MM.1S (cell line): Measurements from ENCODE around the gene CFAP99.
"Not testable (repeated sequence)": the region's sequence is repeated elsewhere in the genome, so short reads cannot be mapped to it uniquely, and the experiment has no call there.

ENCODE experiments used
- DNase-seq: peaks from one replicate; pipeline ENCODE4 v3.0.0-alpha.2; 2015
- H2AFZ ChIP-seq: fragments of 300-600 bp; sonication (generic); 2 replicates; pipeline ENCODE4 v1.6.0; 2016; ENCODE audit warnings: antibody characterized with exemption, low read length
- H3F3A ChIP-seq: fragments of 300-600 bp; sonication (generic); 2 replicates; pipeline ENCODE4 v1.6.1; 2016; ENCODE audit warnings: mild to moderate bottlenecking, antibody characterized with exemption, low read length, moderate library complexity, mixed read lengths; ENCODE audit not compliant: insufficient read depth
- H3K27ac ChIP-seq: fragments of 300-600 bp; sonication (generic); 2 replicates; pipeline ENCODE4 v1.5.1; 2016; ENCODE audit warnings: mild to moderate bottlenecking, low read length
- H3K27me3 ChIP-seq: fragments of 300-600 bp; sonication (generic); replicated peaks from 2 replicates; pipeline ENCODE4 v1.6.0; 2016; ENCODE audit warnings: low read length; ENCODE audit not compliant: insufficient read depth
- H3K36me3 ChIP-seq: fragments of 300-600 bp; sonication (generic); replicated peaks from 2 replicates; pipeline ENCODE4 v1.6.1; 2016; ENCODE audit warnings: mild to moderate bottlenecking, low read length, mixed read lengths; ENCODE audit not compliant: insufficient read depth
- H3K4me1 ChIP-seq: fragments of 300-600 bp; sonication (generic); 2 replicates; pipeline ENCODE4 v1.6.1; 2016; ENCODE audit warnings: low read length, mixed read lengths
- H3K4me2 ChIP-seq: fragments of 300-600 bp; sonication (generic); 2 replicates; pipeline ENCODE4 v1.6.0; 2016; ENCODE audit warnings: low read depth, low read length
- H3K4me3 ChIP-seq: fragments of 300-600 bp; sonication (generic); 2 replicates; pipeline ENCODE4 v1.5.1; 2016; ENCODE audit warnings: low read length, mixed read lengths
- H3K79me2 ChIP-seq: fragments of 300-600 bp; sonication (generic); 2 replicates; pipeline ENCODE4 v1.6.1; 2016; ENCODE audit warnings: mixed run types, low read length, mixed read lengths
- H3K9ac ChIP-seq: fragments of 300-600 bp; sonication (generic); 2 replicates; pipeline ENCODE4 v1.6.1; 2016; ENCODE audit warnings: low read length, mixed read lengths
- H3K9me2 ChIP-seq: fragments of 300-600 bp; sonication (generic); replicated peaks from 2 replicates; pipeline ENCODE4 v1.6.1; 2016; ENCODE audit warnings: mild to moderate bottlenecking, low read length, mixed read lengths; ENCODE audit not compliant: insufficient read depth
- H3K9me3 ChIP-seq: fragments of 300-600 bp; sonication (generic); replicated peaks from 2 replicates; pipeline ENCODE4 v1.6.1; 2016; ENCODE audit warnings: mild to moderate bottlenecking, low read length, mixed read lengths; ENCODE audit not compliant: insufficient read depth
- H4K20me1 ChIP-seq: fragments of 300-600 bp; sonication (generic); 2 replicates; pipeline ENCODE4 v1.6.1; 2016; ENCODE audit warnings: mild to moderate bottlenecking, low read length, moderate library complexity, mixed read lengths; ENCODE audit not compliant: insufficient read depth
- EZH2 ChIP-seq: fragments of 300-600 bp; sonication (generic); optimal IDR thresholded peaks from 2 replicates; pipeline ENCODE3; 2017; ENCODE audit warnings: low read depth, mild to moderate bottlenecking, antibody characterized with exemption, low read length, mixed read lengths
- EZH2phosphoT487 ChIP-seq: fragments of 300-600 bp; sonication (generic); IDR thresholded peaks from 2 replicates; pipeline ENCODE4 v1.6.1; 2018; ENCODE audit warnings: antibody characterized with exemption, low read length
- TF ChIP-seq, protein P1 (sequence below): fragments of 300-600 bp; sonication (generic); IDR thresholded peaks from 2 replicates; pipeline ENCODE4 v1.5.1; 2016; ENCODE audit warnings: antibody characterized with exemption, low read length, mixed read lengths

Gene CFAP99

DNA sequence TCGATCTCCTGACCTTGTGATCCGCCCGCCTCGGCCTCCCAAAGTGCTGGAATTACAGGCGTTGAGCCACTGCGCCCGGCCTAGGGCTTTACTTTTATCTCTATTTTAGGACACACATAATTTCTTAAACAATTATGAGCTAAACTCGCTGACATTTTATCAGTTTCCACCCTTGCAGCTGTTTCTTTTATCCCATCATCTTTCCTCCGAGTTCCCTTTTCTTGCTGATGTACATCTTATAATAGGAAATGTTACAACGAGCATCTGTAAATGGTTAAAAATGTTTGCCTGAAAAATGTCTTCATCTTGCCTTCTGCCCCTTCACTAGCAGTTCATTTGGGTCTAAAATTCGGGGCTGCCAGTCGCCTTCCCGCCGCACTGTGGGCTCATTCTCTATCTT, 41.5 kb upstream of the CFAP99 start:
- no peak for DNase-seq
- H3K36me3 ChIP-seq = no peaks in the 10 kb centered on the region
- no peaks in the 10 kb centered on the region for H4K20me1 ChIP-seq
- H3K4me2 ChIP-seq = no peak overlapping the region
- no peak overlapping the region for H3K27ac ChIP-seq
- H3K9ac ChIP-seq = no peak overlapping the region
- H3K27me3 ChIP-seq = no peaks in the 10 kb centered on the region
- no peaks in the 10 kb centered on the region for H3K79me2 ChIP-seq
- H3K4me1 ChIP-seq = no peaks in the 10 kb centered on the region
- no peaks in the 10 kb centered on the region for H3K9me3 ChIP-seq
- H2AFZ ChIP-seq = no peak overlapping the region
- TF ChIP-seq EZH2 = no peak
- no peak for TF ChIP-seq EZH2phosphoT487
- TF ChIP-seq, protein P1, sequence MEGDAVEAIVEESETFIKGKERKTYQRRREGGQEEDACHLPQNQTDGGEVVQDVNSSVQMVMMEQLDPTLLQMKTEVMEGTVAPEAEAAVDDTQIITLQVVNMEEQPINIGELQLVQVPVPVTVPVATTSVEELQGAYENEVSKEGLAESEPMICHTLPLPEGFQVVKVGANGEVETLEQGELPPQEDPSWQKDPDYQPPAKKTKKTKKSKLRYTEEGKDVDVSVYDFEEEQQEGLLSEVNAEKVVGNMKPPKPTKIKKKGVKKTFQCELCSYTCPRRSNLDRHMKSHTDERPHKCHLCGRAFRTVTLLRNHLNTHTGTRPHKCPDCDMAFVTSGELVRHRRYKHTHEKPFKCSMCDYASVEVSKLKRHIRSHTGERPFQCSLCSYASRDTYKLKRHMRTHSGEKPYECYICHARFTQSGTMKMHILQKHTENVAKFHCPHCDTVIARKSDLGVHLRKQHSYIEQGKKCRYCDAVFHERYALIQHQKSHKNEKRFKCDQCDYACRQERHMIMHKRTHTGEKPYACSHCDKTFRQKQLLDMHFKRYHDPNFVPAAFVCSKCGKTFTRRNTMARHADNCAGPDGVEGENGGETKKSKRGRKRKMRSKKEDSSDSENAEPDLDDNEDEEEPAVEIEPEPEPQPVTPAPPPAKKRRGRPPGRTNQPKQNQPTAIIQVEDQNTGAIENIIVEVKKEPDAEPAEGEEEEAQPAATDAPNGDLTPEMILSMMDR = no peak
- no peaks in the 10 kb centered on the region for H3F3A ChIP-seq
- no peak overlapping the region for H3K4me3 ChIP-seq
- no peaks in the 10 kb centered on the region for H3K9me2 ChIP-seq

DNA sequence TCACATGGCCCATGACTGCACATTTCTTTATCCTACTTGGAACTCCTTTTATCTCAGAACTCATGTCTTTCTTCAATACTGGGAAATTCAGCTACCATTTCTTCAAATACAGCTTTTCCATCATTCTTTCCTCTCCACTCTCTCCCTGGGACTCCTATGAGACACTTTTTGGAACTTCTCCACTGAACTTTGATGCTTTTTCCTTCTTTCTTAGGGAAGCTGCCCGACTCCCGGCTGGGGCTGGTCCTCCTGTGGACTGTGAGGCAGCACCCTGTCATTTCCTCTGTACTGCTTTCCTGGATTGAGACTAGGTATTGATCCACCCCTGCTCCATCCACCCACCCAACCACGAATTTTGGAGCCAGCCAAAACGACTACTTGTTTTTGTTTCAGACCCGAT, 40.4 kb upstream of the CFAP99 start:
- Histone ChIP-seq H3K4me1 (no peaks in the 10 kb centered on the region), H3F3A (no peaks in the 10 kb centered on the region), H3K27ac (no peak overlapping the region), H3K27me3 (no peaks in the 10 kb centered on the region), H3K9me2 (no peaks in the 10 kb centered on the region), H2AFZ (no peak overlapping the region), H3K79me2 (no peaks in the 10 kb centered on the region), H3K36me3 (no peaks in the 10 kb centered on the region), H4K20me1 (no peaks in the 10 kb centered on the region), H3K9ac (no peak overlapping the region), H3K4me2 (no peak overlapping the region), H3K4me3 (no peak overlapping the region), H3K9me3 (no peaks in the 10 kb centered on the region)
- no peak for DNase-seq
- TF ChIP-seq, protein P1 = no peak
- TF ChIP-seq EZH2phosphoT487 (no peak), EZH2 (no peak)

DNA sequence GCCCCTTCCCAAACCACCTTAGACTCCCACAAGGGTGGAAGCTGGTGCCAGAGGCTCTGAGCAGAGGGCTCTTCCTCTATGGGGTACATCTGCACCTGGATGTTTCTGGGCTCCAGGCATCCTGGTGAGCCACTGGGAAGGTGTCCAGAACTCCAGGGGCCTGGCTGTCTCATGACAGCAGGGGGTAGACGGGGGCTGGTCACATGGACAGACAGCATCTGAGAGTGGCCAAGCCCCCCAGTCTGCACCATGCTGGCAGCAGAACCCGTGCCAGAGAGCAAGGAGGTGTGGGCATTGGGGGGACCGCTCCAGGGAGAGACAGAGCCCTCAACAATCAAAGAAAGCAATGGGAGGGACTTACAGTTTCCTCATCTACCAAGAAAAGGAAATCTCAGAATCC, 39.9 kb upstream of the CFAP99 start:
- no peaks in the 10 kb centered on the region for H3F3A ChIP-seq

DNA sequence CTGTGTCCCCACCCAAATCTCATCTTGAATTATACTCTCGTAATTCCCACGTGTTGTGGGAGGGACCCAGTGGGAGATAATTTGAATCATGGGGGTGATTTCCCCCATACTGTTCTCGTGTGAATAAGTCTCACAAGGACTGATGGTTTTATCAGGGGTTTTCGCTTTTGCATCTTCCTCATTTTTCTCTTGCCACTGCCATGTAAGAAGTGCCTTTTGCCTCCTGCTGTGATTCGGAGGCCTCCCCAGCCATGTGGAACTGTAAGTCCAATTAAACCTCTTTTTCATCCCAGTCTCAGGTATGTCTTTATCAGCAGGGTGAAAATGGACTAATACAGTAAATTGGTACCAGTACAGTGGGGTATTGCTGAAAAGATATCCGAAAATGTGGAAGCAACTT, 38.2 kb upstream of the CFAP99 start:
- not testable (repeated sequence) for H3K79me2 ChIP-seq, H4K20me1 ChIP-seq, H3K4me1 ChIP-seq, H3F3A ChIP-seq, H3K36me3 ChIP-seq, H3K4me3 ChIP-seq, H3K4me2 ChIP-seq, H3K9me2 ChIP-seq, H3K27ac ChIP-seq, H3K27me3 ChIP-seq, DNase-seq, H3K9ac ChIP-seq, H2AFZ ChIP-seq, H3K9me3 ChIP-seq

More for the DNA sequence above, 39.9 kb upstream of the CFAP99 start:
- TF ChIP-seq EZH2 (no peak), EZH2phosphoT487 (no peak)
- TF ChIP-seq, protein P1 = no peak
- no peak overlapping the region for H3K4me2 ChIP-seq
- H3K9me2 ChIP-seq = no peaks in the 10 kb centered on the region
- no peaks in the 10 kb centered on the region for H3K36me3 ChIP-seq
- no peaks in the 10 kb centered on the region for H3K27me3 ChIP-seq
- no peaks in the 10 kb centered on the region for H3K9me3 ChIP-seq
- H3K4me3 ChIP-seq = no peak overlapping the region
- no peaks in the 10 kb centered on the region for H4K20me1 ChIP-seq
- no peak overlapping the region for H3K9ac ChIP-seq
- no peak overlapping the region for H2AFZ ChIP-seq
- H3K27ac ChIP-seq = no peak overlapping the region
- no peaks in the 10 kb centered on the region for H3K79me2 ChIP-seq
- no peak for DNase-seq
- H3K4me1 ChIP-seq = no peaks in the 10 kb centered on the region

DNA sequence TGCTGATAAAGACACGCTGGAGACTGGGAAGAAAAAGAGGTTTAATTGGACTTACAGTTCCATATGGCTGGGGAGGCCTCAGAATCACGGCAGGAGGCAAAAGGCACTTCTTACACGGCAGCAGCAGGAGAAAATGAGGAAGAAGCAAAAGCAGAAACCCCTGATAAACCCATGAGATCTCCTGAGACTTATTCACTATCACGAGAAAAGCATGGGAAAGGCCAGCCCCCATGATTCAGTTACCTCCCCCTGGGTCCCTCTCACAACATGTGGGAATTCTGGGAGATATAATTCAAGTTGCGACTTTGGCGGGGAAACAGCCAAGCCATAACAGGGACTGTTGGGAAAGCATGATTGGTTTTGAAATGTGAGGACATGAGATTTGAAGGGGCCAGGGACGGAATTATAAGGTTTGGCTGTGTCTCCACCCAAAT, 36.0 kb upstream of the CFAP99 start:
- H3K4me2 ChIP-seq = not testable (repeated sequence)

DNA sequence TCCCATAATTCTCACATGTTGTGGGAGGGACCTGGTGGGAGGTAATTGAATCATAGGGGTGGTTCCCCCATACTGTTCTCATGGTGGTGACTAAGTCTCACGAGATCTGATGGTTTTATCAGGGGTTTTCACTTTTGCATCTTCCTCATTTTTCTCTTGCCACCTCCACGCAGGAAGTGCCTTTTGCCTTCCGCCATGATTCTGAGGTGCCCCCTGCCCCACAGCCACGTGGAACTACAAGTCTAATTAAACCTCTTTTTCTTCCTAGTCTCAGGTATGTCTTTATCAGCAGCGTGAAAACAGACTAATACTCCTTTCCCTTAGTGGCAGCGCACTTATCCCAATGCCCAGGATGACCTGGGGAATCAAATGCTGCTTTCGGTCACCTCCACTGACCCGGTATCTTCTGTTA, 35.5 kb upstream of the CFAP99 start:
- H3F3A ChIP-seq, H3K27me3 ChIP-seq, H3K9me3 ChIP-seq, H4K20me1 ChIP-seq, H3K9ac ChIP-seq, H3K4me1 ChIP-seq, H3K79me2 ChIP-seq, H3K4me2 ChIP-seq, H3K4me3 ChIP-seq, H3K9me2 ChIP-seq, H2AFZ ChIP-seq, DNase-seq, H3K27ac ChIP-seq, H3K36me3 ChIP-seq: not testable (repeated sequence)

More for the DNA sequence above, 36.0 kb upstream of the CFAP99 start:
- H3K9me3 ChIP-seq, H3K27ac ChIP-seq, H3K36me3 ChIP-seq, H4K20me1 ChIP-seq, H3K79me2 ChIP-seq, H3K4me1 ChIP-seq, H3K4me3 ChIP-seq, H3K9ac ChIP-seq, H2AFZ ChIP-seq, H3K9me2 ChIP-seq, H3F3A ChIP-seq, DNase-seq, H3K27me3 ChIP-seq: not testable (repeated sequence)
